ENCODE data around the gene TAMALIN. TPM values are rescaled to one million over a fixed set of nuclear protein-coding genes. Genes with fewer than 3 reads are reported as not detected.

Gene TAMALIN
- total RNA-seq, 1 donor from 2014 or later = 5.5 TPM

- ATAC-seq (no peak), DNase-seq (ENCODE audit: low spot score) (no peak)
Observed at GRCh38 chr12:51980809-51981127, 26.0 kb upstream of the TAMALIN start.

- no peak for DNase-seq (ENCODE audit: low spot score)
- ATAC-seq = no peak
Observed at GRCh38 chr12:51984657-51985056, 22.1 kb upstream of the TAMALIN start.

GRCh38 chr12:51985154-51985835 is 21.5 kb upstream of the TAMALIN start:
- no peak for DNase-seq (ENCODE audit: low spot score)
- ATAC-seq = no peak

- no peak for ATAC-seq
- no peak for DNase-seq (ENCODE audit: low spot score)
Observed at GRCh38 chr12:51986834-51987233, 19.9 kb upstream of the TAMALIN start.

- no peak for ATAC-seq
- DNase-seq (ENCODE audit: low spot score) = no peak
Observed at GRCh38 chr12:51992246-51992645, 14.5 kb upstream of the TAMALIN start.

GRCh38 chr12:51994539-51994820 is 12.3 kb upstream of the TAMALIN start:
- no peak for DNase-seq (ENCODE audit: low spot score)
- no peak for ATAC-seq

GRCh38 chr12:51994959-51995358 is 11.8 kb upstream of the TAMALIN start:
- ATAC-seq (no peak), DNase-seq (ENCODE audit: low spot score) (no peak)

GRCh38 chr12:51997136-51997535 is 9.6 kb upstream of the TAMALIN start:
- ATAC-seq (no peak), DNase-seq (ENCODE audit: low spot score) (no peak)

GRCh38 chr12:52003016-52003550 is 3.7 kb upstream of the TAMALIN start:
- no peak for ATAC-seq

GRCh38 chr12:52003591-52003990 is 3.2 kb upstream of the TAMALIN start:
- no peak for DNase-seq (ENCODE audit: low spot score)
- no peak for ATAC-seq

More at GRCh38 chr12:52003016-52003550, 3.7 kb upstream of the TAMALIN start:
- DNase-seq (ENCODE audit: low spot score) = no peak

GRCh38 chr12:52004042-52004648 is 2.6 kb upstream of the TAMALIN start:
- DNase-seq (ENCODE audit: low spot score) (no peak), ATAC-seq (peak; percentile 57)

GRCh38 chr12:52005218-52005902 is 1.4 kb upstream of the TAMALIN start:
- ATAC-seq (no peak), DNase-seq (ENCODE audit: low spot score) (no peak)

- DNase-seq (ENCODE audit: low spot score) (no peak), ATAC-seq (peak; percentile 21)
Observed at GRCh38 chr12:52005903-52006703, 643 bp upstream of the TAMALIN start.

GRCh38 chr12:52007158-52007921 is 594 bp downstream of the TAMALIN start:
- DNase-seq (ENCODE audit: low spot score) = no peak
- peak; percentile 3 for ATAC-seq

- ATAC-seq (no peak), DNase-seq (ENCODE audit: low spot score) (no peak)
Observed at GRCh38 chr12:52007982-52008510, 1.3 kb downstream of the TAMALIN start.

GRCh38 chr12:52009081-52009751 is 2.5 kb downstream of the TAMALIN start:
- no peak for DNase-seq (ENCODE audit: low spot score)
- no peak for ATAC-seq

GRCh38 chr12:52010152-52010622 is 3.4 kb downstream of the TAMALIN start:
- peak; percentile 59 for DNase-seq (ENCODE audit: low spot score)
- ATAC-seq = peak; percentile 54

- peak; percentile 31 for ATAC-seq
- DNase-seq (ENCODE audit: low spot score) = no peak
Observed at GRCh38 chr12:52010692-52011601, 4.2 kb downstream of the TAMALIN start.
